Brain microvascular endothelial cell (primary cell): ENCODE measurements around the gene CHRNB1.

Experiments
- DNase-seq: peaks from one replicate; pipeline ENCODE4 v3.0.0-alpha.2; 2020
- H3K27ac ChIP-seq: fragments of 250-450 bp; sonication (Bioruptor Pico); 2 replicates; pipeline ENCODE4 v1.5.1; 2020; ENCODE audit warnings: mild to moderate bottlenecking, moderate library complexity
- H3K27me3 ChIP-seq: fragments of 250-450 bp; sonication (Bioruptor Pico); replicated peaks from 2 replicates; pipeline ENCODE4 v1.5.1; 2020; ENCODE audit warnings: mild to moderate bottlenecking
- H3K36me3 ChIP-seq: fragments of 250-450 bp; sonication (Bioruptor Pico); replicated peaks from 2 replicates; pipeline ENCODE4 v1.5.1; 2020; ENCODE audit warnings: mild to moderate bottlenecking
- H3K4me3 ChIP-seq: 2 replicates; pipeline ENCODE4 v1.5.1; 2011; ENCODE audit warnings: low read depth, mild to moderate bottlenecking, control low read depth, low read length, moderate library complexity
- in situ Hi-C: cut with HindIII; loops from 2 replicates; pipeline ENCODE4 v1.10.0; 2017; ENCODE audit warnings: low sequenced_read_pairs, low pct_ligation_motif_present
- TF ChIP-seq, protein P1 (sequence below): IDR thresholded peaks from 2 replicates; pipeline ENCODE4 v1.5.1; 2011; ENCODE audit warnings: low read depth, mild to moderate bottlenecking, moderate library complexity, low read length, control low read depth, inconsistent platforms; ENCODE audit errors: missing control alignments

Gene CHRNB1

DNA sequence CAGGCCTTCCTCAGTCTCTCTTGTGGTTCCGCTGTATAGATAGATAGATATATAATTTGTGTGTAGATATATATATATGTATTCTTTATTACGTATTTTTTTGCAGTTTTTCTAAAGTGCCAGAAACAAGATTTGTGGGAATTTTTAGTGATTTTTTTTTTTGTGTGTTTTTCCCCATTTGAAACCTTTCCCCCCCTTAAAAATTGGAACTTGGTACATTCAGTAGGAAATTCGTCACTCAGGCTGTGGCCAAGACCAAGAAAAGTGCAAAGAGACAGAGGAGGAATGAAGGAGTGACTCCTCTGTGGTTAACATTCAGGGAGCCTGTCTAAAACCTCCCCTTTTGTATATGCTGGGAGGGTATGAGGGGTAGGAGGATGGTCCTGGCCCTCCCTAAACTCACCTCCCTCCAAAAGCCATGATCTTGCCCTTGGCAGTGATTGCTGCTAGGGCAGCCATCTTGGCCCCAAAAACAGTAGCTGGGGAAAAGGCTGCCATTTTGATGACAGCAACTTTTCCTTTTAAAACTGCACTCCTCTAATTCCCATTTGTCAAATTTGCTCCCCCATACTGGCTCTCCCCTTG is 15.2 kb downstream of the CHRNB1 start:
- no peak overlapping the region for H3K27ac ChIP-seq
- peaks cover 13% of the 10 kb centered on the region for H3K36me3 ChIP-seq
- no peaks in the 10 kb centered on the region for H3K27me3 ChIP-seq
- no peak for DNase-seq
- in situ Hi-C loops, result no loop called here
- H3K4me3 ChIP-seq, result no peak overlapping the region
- TF ChIP-seq, protein P1, sequence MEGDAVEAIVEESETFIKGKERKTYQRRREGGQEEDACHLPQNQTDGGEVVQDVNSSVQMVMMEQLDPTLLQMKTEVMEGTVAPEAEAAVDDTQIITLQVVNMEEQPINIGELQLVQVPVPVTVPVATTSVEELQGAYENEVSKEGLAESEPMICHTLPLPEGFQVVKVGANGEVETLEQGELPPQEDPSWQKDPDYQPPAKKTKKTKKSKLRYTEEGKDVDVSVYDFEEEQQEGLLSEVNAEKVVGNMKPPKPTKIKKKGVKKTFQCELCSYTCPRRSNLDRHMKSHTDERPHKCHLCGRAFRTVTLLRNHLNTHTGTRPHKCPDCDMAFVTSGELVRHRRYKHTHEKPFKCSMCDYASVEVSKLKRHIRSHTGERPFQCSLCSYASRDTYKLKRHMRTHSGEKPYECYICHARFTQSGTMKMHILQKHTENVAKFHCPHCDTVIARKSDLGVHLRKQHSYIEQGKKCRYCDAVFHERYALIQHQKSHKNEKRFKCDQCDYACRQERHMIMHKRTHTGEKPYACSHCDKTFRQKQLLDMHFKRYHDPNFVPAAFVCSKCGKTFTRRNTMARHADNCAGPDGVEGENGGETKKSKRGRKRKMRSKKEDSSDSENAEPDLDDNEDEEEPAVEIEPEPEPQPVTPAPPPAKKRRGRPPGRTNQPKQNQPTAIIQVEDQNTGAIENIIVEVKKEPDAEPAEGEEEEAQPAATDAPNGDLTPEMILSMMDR, result no peak

GRCh38 chr17:7460850-7461660 is 16.2 kb downstream of the CHRNB1 start:
- no peak overlapping the region for H3K27ac ChIP-seq
- no peak overlapping the region for H3K4me3 ChIP-seq
- peaks cover 17% of the 10 kb centered on the region for H3K36me3 ChIP-seq
- TF ChIP-seq, protein P1, result no peak
- DNase-seq, result no peak
- no peaks in the 10 kb centered on the region for H3K27me3 ChIP-seq
- in situ Hi-C loops, result no loop called here

DNA sequence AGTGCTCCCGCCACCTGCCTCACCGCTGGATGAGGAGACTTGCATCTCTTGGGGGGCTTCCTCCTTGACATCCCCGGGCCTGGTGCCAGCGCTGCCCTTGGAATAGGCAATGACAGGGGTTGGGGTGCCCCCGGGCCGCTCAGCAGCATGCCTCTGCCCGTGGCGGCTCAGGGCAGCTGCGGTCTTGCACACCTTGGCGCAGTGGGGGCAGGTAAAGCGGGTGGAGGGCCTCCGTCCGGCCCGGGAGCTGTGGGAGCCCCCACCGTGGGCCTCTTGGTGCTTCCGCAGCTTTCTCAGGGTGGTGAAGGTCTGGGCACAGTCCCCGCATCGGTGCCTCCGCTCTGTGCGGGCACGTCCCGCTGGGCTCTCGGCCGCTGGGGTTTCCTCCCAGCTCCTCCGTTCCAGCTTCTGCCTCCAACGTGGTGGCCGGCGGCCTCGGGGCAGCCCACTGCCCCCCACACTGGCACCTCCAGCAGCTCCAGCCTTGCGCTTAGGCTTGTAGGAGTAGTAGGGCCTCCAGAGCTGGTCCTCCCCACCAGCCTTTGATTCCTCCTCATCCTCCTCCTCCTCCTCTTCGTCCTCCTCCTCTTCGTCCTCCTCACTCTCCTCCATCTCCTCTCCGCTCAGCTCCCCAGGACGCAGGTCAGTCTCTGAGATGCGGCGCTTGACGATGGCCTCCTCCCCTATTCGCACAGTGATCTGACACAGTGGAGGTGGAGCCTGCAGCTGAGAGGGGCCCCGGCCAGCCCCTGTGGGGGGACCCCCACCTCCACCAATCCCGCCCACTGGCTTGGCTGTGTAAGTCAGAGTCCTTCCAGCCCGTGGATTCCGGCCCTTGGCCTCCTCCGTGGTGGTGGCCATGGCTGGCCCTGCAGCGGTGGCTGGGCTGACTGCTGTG is 17.9 kb downstream of the CHRNB1 start:
- TF ChIP-seq, protein P1, result no peak
- H3K27me3 ChIP-seq, result no peaks in the 10 kb centered on the region
- H3K4me3 ChIP-seq, result no peak overlapping the region
- H3K27ac ChIP-seq, result no peak overlapping the region
- peaks cover 21% of the 10 kb centered on the region for H3K36me3 ChIP-seq
- in situ Hi-C loops, result no loop called here
- no peak for DNase-seq

- Histone ChIP-seq H3K27me3 (no peaks in the 10 kb centered on the region), H3K27ac (no peak overlapping the region), H3K4me3 (no peak overlapping the region), H3K36me3 (peaks cover 21% of the 10 kb centered on the region)
- DNase-seq, result no peak
- TF ChIP-seq, protein P1, result no peak
- in situ Hi-C loops, result no loop called here
Measured at GRCh38 chr17:7463372-7463846, 18.5 kb downstream of the CHRNB1 start.

DNA sequence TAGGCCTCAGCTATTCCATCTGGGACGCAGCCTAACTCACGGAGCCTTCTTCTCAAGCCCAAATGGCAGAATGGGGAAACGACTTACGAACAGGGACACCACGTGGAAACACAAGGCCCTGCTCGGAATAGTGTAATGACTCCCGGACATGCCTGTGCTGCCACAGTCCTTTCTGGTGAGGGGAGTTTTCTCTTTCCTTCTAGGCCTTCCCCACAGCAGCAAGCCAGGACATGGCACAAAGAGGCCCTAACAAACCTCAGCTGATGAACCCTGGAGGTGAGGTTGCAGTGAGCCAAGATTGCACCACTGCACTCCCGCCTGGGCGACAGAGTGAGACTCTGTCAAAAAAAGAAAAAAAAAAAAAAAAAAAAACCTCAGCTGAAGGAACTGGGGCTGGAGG is 19.2 kb downstream of the CHRNB1 start:
- H3K27ac ChIP-seq, result no peak overlapping the region
- no peaks in the 10 kb centered on the region for H3K27me3 ChIP-seq
- no peak overlapping the region for H3K4me3 ChIP-seq
- DNase-seq, result no peak
- peaks cover 21% of the 10 kb centered on the region for H3K36me3 ChIP-seq
- TF ChIP-seq, protein P1, result no peak
- in situ Hi-C loops, result no loop called here
